ENCODE measurements around the gene PRXL2A.

The PRXL2A gene

GRCh38 chr10:80485946-80486764, 77.8 kb downstream of the PRXL2A start:
- no peak for TF ChIP-seq CTCF (IDR thresholded peaks at IDR 0.05; ENCODE audit: low read depth, low read length, missing control alignments)
- H3K4me3 ChIP-seq (replicated peaks; ENCODE audit: low read depth, low read length): no peak overlapping the region
- no peak for DNase-seq (ENCODE audit: extremely low read depth, low read depth)

Measured in HFF-Myc (cell line).